ENCODE data around the gene NT5DC2. TPM values are rescaled to one million over a fixed set of nuclear protein-coding genes. Genes with fewer than 3 reads are reported as not detected.

NT5DC2 gene
- total RNA-seq, 1 donor from 2014 or later = 392 TPM

GRCh38 chr3:52490035-52490938, 43.4 kb downstream of the NT5DC2 start:
- Mint-ChIP-seq H3K36me3 (ENCODE audit: low read depth) (peaks cover 2% of the 10 kb centered on the region), H3K27me3 (ENCODE audit: low read depth) (peaks cover 3% of the 10 kb centered on the region)

GRCh38 chr3:52489453-52489852, 44.2 kb downstream of the NT5DC2 start:
- H3K4me1 Mint-ChIP-seq = peaks cover 10% of the 10 kb centered on the region
- peaks cover 3% of the 10 kb centered on the region for H3K27me3 Mint-ChIP-seq (ENCODE audit: low read depth)
- no peaks in the 10 kb centered on the region for H3K9me3 Mint-ChIP-seq
- no peak overlapping the region for H3K4me3 Mint-ChIP-seq
- H3K27ac Mint-ChIP-seq (ENCODE audit: unreplicated experiment) = no peak overlapping the region
- H3K36me3 Mint-ChIP-seq (ENCODE audit: low read depth) = peaks cover 2% of the 10 kb centered on the region
- DNase-seq (ENCODE audit: low read depth, low spot score) = no peak
- no peak for TF ChIP-seq CTCF (conservative IDR thresholded peaks at IDR 0.05)

More at GRCh38 chr3:52490035-52490938, 43.4 kb downstream of the NT5DC2 start:
- Mint-ChIP-seq H3K4me3 (peak overlapping the region; percentile 35), H3K4me1 (peaks cover 4% of the 10 kb centered on the region), H3K27ac (ENCODE audit: unreplicated experiment) (no peak overlapping the region), H3K9me3 (no peaks in the 10 kb centered on the region)
- no peak for DNase-seq (ENCODE audit: low read depth, low spot score)
- TF ChIP-seq CTCF (conservative IDR thresholded peaks at IDR 0.05) = no peak

- peaks cover 2% of the 10 kb centered on the region for H3K36me3 Mint-ChIP-seq (ENCODE audit: low read depth)
- no peak for TF ChIP-seq CTCF (conservative IDR thresholded peaks at IDR 0.05)
- no peaks in the 10 kb centered on the region for H3K9me3 Mint-ChIP-seq
- H3K4me3 Mint-ChIP-seq = no peak overlapping the region
- no peaks in the 10 kb centered on the region for H3K27me3 Mint-ChIP-seq (ENCODE audit: low read depth)
- H3K27ac Mint-ChIP-seq (ENCODE audit: unreplicated experiment) = no peak overlapping the region
- no peak for DNase-seq (ENCODE audit: low read depth, low spot score)
- H3K4me1 Mint-ChIP-seq = peaks cover 14% of the 10 kb centered on the region
Observed at GRCh38 chr3:52488746-52489145, 44.9 kb downstream of the NT5DC2 start.

GRCh38 chr3:52487788-52488691, 45.6 kb downstream of the NT5DC2 start:
- no peaks in the 10 kb centered on the region for H3K27me3 Mint-ChIP-seq (ENCODE audit: low read depth)
- no peaks in the 10 kb centered on the region for H3K9me3 Mint-ChIP-seq
- no peak overlapping the region for H3K27ac Mint-ChIP-seq (ENCODE audit: unreplicated experiment)
- H3K4me1 Mint-ChIP-seq = peaks cover 21% of the 10 kb centered on the region
- no peak for TF ChIP-seq CTCF (conservative IDR thresholded peaks at IDR 0.05)
- no peak for DNase-seq (ENCODE audit: low read depth, low spot score)
- H3K4me3 Mint-ChIP-seq = no peak overlapping the region
- peaks cover 4% of the 10 kb centered on the region for H3K36me3 Mint-ChIP-seq (ENCODE audit: low read depth)

GRCh38 chr3:52487050-52487787, 46.4 kb downstream of the NT5DC2 start:
- DNase-seq (ENCODE audit: low read depth, low spot score) = no peak
- Mint-ChIP-seq H3K27me3 (ENCODE audit: low read depth) (no peaks in the 10 kb centered on the region), H3K9me3 (no peaks in the 10 kb centered on the region), H3K27ac (ENCODE audit: unreplicated experiment) (no peak overlapping the region), H3K4me1 (peaks cover 29% of the 10 kb centered on the region), H3K4me3 (no peak overlapping the region), H3K36me3 (ENCODE audit: low read depth) (peaks cover 9% of the 10 kb centered on the region)
- TF ChIP-seq CTCF (conservative IDR thresholded peaks at IDR 0.05) = no peak
